ENCODE results near the gene SLC26A6. TPM values are rescaled to one million over a fixed set of nuclear protein-coding genes. Genes with fewer than 3 reads are reported as not detected.
A peak's percentile ranks its signal among the peaks of the same experiment; 100 is the strongest.

The SLC26A6 gene
- total and polyA plus RNA-seq, 2 of the 13 experiments (the other 11 are each of a cell fraction or from before 2014, with no cell fraction given): 40.7 to 184 TPM

GRCh38 chr3:48614044-48614443, 21.2 kb downstream of the SLC26A6 start (continued):
- TF ChIP-seq CHD4 (IDR thresholded peaks at IDR 0.05; ENCODE audit: borderline replicate concordance, low read length) (no peak), ZSCAN31 (CRISPR knock-in tag; IDR thresholded peaks at IDR 0.05; ENCODE audit: low read depth) (no peak), CEBPG (CRISPR knock-in tag; IDR thresholded peaks at IDR 0.05) (peak; percentile 48), ATF4 (CRISPR knock-in tag; IDR thresholded peaks at IDR 0.05) (peak in 1 of 2 experiments; percentile 45; a peak in 1 of 4 replicates), FOSL2 (CRISPR knock-in tag; IDR thresholded peaks at IDR 0.05) (peak; percentile 78), ZNF770 (CRISPR knock-in tag; IDR thresholded peaks at IDR 0.05) (peak; percentile 60; the same call in 1 of the 2 replicates), ARID3A (IDR thresholded peaks at IDR 0.05; ENCODE audit: low read depth, low read length) (peak; percentile 14; the same call in 1 of the 2 replicates), GATAD2A (CRISPR knock-in tag; IDR thresholded peaks at IDR 0.05) (peak; percentile 44), CEBPB (IDR thresholded peaks at IDR 0.05; ENCODE audit: borderline replicate concordance, low read depth, low read length) (peak; percentile 66; the same call in 1 of the 2 replicates), FOXO1 (CRISPR knock-in tag; IDR thresholded peaks at IDR 0.05) (no peak), ZBTB7A (CRISPR knock-in tag; IDR thresholded peaks at IDR 0.05) (no peak), SAP130 (CRISPR knock-in tag; IDR thresholded peaks at IDR 0.05; ENCODE audit: low read depth) (0 out of 2 replicates have a peak, but pooled peaks have one; percentile 18)

Data from HepG2 (cell line).